Measurements from ENCODE around the gene SLC22A17.
A peak's percentile ranks its signal among the peaks of the same experiment; 100 is the strongest.
"Not testable (repeated sequence)": the region's sequence is repeated elsewhere in the genome, so short reads cannot be mapped to it uniquely, and the experiment has no call there.

Gene SLC22A17

GRCh38 chr14:23339506-23340268, 13.0 kb downstream of the SLC22A17 start:
- no peak for DNase-seq (ENCODE audit: low spot score)

GRCh38 chr14:23335623-23336022, 17.1 kb downstream of the SLC22A17 start:
- DNase-seq (ENCODE audit: low spot score): no peak

- peak; percentile 85 for DNase-seq (ENCODE audit: low spot score)
These were observed 24.5 kb downstream of the SLC22A17 start for GRCh38 chr14:23327947-23328744.

GRCh38 chr14:23326491-23327332, 26.0 kb downstream of the SLC22A17 start:
- no peak for DNase-seq (ENCODE audit: low spot score)

- DNase-seq (ENCODE audit: low spot score): not testable (repeated sequence)
These were observed 26.9 kb downstream of the SLC22A17 start for GRCh38 chr14:23325746-23326145.

- no peak for DNase-seq (ENCODE audit: low spot score)
These were observed 27.7 kb downstream of the SLC22A17 start for GRCh38 chr14:23324993-23325392.

GRCh38 chr14:23324455-23324846, 28.2 kb downstream of the SLC22A17 start:
- DNase-seq (ENCODE audit: low spot score): no peak

GRCh38 chr14:23323838-23324454, 28.7 kb downstream of the SLC22A17 start:
- no peak for DNase-seq (ENCODE audit: low spot score)

GRCh38 chr14:23322568-23323517, 29.8 kb downstream of the SLC22A17 start:
- no peak for DNase-seq (ENCODE audit: low spot score)

GRCh38 chr14:23321572-23322547, 30.8 kb downstream of the SLC22A17 start:
- DNase-seq (ENCODE audit: low spot score): peak; percentile 58

GRCh38 chr14:23320584-23321571, 31.8 kb downstream of the SLC22A17 start, which contains the start of gene PABPN1:
TSS of gene PABPN1 (plus strand) at chr14:23321457. CDS start at chr14:23321470, 13 bp downstream.
- peak; percentile 99 for DNase-seq (ENCODE audit: low spot score)

GRCh38 chr14:23319746-23320583, 32.7 kb downstream of the SLC22A17 start:
- DNase-seq (ENCODE audit: low spot score): no peak

- no peak for DNase-seq (ENCODE audit: low spot score)
These were observed 36.4 kb downstream of the SLC22A17 start for GRCh38 chr14:23316300-23316699.

- DNase-seq (ENCODE audit: low spot score): no peak
These were observed 42.1 kb downstream of the SLC22A17 start for GRCh38 chr14:23310546-23310945.

- no peak for DNase-seq (ENCODE audit: low spot score)
These were observed 43.8 kb downstream of the SLC22A17 start for GRCh38 chr14:23308721-23309445.

All from AG08395 (cell line).